Tongue (tissue), 2 donors: ENCODE measurements around the gene USP33. TPM values are rescaled to one million over a fixed set of nuclear protein-coding genes. Genes with fewer than 3 reads are reported as not detected.
"Not testable (repeated sequence)": the region's sequence is repeated elsewhere in the genome, so short reads cannot be mapped to it uniquely, and the experiment has no call there.

Source experiments
- DNase-seq: peaks from one replicate; pipeline ENCODE4 v3.0.0-alpha.2; 2015
- total RNA-seq: library from RNA; depleted of rRNA; stranded (reverse); fragments of >200 nt; gene quantifications from one replicate; pipeline ENCODE4 v1.2.3, GENCODE V29; 2014

Gene USP33
- total RNA-seq, 1 donor from 2014 or later = 95.5 TPM

DNA sequence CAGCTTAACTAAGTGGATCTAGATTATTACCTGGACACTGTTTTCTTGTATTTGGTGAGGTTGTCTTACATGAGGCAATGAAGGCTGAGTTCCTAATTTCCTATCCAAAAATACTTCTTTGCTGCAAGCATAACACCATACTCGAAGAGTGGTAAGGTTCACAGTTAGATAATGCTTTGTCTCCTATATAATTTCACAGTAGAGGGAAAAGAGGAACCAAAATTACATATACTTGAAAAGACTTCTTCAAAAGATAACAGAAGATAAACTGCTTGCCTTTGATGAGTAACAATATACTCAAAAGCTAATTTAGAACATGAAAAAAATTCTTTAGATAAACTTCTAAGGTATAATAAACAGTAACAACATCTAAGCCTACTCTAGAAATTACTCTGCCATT is 20.4 kb downstream of the USP33 start:
- no peak for DNase-seq

GRCh38 chr1:77732090-77732489 is 27.6 kb downstream of the USP33 start:
- no peak for DNase-seq

GRCh38 chr1:77725706-77726105 is 33.9 kb downstream of the USP33 start:
- DNase-seq = no peak

GRCh38 chr1:77718181-77718580 is 41.5 kb downstream of the USP33 start:
- no peak for DNase-seq

DNA sequence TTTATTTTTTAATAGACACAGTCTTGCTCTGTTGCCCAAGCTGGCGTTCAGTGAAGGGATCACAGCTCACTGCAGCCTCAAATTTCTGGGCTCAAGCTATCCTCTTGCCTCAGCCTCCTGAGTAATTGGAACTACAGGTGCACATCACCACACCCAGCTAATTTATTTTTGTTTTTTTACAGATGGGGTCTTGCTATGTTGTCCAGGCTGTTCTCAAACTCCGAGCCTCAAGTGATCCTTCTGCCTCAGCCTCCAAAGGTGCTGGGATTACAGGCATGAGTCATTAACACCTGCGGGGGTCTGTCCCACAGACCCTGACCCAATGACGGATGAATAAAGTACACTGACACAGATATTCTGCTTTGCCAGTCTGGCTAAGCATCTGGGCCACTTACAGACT is 43.6 kb downstream of the USP33 start:
- no peak for DNase-seq

- no peak for DNase-seq
Observed at GRCh38 chr1:77709727-77710126, 49.9 kb downstream of the USP33 start.

GRCh38 chr1:77706321-77706720 is 53.3 kb downstream of the USP33 start:
- no peak for DNase-seq

DNA sequence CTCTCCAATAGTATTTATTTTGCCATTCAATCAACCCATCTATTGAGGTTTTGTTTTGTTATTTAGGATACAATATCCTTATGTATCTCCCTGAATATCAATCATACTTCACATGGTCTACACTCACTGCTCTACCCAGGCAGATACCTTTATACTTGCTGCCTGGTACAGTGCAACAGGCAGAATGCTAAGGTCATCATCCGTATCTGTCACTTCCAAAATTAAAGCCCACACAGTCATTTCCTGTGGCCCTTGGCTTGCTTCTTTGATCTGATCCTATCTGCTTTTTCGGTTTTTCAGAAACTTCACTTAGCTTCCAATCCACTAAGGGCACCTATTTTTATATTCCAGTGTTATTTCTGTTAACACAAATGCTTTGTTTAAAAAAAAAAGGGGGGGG is 54.9 kb downstream of the USP33 start:
- no peak for DNase-seq

- not testable (repeated sequence) for DNase-seq
Observed at GRCh38 chr1:77699673-77700072, 60.0 kb downstream of the USP33 start.

DNA sequence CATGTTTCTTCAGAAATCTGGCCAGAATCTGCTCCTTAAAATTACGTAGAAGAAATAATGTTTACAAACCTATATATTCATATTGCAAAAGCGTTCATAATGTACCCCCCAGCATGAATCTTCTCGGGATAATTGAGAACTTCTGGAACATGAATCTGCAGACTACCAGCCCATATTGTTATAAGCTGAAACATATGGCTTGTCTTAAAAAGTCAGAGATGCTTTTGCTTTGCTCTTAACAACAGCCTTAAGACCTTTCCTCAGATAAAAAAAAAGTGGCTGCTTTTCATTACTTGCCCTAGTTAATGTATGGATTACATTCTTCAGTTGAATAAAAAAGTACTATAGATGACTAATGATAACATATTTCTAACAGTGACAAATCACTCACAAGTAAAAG is 62.2 kb downstream of the USP33 start:
- no peak for DNase-seq

DNA sequence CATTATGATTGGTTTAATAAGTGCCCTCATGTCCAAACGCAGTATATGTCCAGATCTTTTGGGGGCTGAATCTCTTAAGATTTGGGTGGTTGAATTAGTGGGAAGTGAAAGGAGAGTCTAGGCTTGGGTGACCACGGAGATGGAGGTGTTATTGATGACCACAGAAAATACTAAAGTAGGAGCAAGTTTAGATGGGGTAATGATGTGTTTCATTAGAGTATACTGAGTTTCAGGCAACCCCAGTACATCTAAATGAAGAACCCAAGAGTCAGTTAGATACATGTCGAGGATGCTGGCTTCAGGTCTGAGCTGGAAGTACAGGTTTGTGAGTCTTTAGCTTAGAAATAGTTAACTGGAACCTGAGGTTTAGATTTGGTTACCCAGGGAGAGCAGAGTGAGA is 70.7 kb downstream of the USP33 start:
- no peak for DNase-seq

DNA sequence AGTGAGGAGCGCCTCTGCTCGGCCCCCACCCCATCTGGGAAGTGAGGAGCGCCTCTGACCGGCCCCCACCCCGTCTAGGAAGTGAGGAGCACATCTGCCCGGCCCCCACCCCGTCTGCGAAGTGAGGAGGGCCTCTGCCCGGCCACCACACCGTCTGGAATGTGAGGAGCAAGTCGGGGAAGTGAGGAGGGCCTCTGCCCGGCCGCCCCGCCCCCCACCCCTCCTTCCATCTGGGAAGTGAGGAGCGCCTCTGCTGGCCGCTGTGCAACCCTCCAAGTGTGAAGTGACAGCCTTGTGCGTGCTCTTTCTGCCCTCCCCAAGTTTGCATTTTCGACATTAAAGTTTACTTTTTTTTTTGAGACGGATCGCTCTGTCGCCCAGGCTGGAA is 72.1 kb downstream of the USP33 start:
- peak; percentile 54 for DNase-seq

GRCh38 chr1:77686796-77687518 is 72.7 kb downstream of the USP33 start:
- no peak for DNase-seq

DNA sequence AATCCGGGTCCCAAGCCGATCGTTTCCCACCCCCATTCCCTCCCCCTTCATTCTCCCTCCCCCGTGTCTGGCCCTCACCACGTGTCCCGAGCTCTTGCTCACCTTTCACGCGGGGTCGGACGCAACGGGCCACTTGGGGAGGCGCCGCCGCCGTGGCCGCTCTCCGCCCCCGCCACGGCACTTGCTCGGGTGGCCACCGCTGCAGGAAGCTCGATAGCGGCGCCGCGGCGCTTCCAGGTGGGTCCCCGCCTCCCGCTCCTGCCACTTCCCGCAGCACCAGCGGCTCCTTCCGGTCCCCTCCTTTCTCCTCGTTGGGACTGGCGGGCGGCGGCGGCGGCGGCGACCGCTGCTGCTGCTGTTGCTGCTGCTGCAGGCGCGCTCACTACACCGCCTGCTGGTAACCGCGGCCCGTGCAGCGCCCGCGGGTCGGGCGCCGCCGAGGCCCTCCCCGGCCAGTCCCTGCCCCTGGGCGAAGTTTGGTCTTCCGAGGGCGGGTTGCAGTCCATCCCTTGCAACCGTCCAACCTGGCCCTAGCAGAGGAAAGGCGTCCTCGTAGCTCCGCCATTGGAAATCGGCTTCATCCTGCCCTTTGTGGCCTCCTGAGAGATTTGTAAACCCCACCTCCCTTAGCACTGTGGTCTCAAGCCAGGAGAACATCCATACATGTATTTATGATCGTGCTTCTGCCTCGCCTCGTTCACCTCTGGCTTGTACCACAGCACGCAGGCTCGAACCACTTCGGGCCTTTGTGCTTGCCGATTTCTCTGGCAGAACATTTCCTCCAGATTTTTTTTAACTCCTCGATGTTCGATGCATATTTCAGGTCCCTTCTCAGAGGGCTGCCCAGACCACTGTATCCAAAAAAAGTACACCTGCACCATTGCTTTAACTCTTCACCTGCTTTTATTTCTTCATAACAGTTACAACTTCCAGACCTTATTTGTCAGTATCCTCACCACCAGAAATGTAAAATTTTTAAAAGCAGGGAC is 76.2 kb downstream of the USP33 start:
- peak; percentile 96 for DNase-seq

DNA sequence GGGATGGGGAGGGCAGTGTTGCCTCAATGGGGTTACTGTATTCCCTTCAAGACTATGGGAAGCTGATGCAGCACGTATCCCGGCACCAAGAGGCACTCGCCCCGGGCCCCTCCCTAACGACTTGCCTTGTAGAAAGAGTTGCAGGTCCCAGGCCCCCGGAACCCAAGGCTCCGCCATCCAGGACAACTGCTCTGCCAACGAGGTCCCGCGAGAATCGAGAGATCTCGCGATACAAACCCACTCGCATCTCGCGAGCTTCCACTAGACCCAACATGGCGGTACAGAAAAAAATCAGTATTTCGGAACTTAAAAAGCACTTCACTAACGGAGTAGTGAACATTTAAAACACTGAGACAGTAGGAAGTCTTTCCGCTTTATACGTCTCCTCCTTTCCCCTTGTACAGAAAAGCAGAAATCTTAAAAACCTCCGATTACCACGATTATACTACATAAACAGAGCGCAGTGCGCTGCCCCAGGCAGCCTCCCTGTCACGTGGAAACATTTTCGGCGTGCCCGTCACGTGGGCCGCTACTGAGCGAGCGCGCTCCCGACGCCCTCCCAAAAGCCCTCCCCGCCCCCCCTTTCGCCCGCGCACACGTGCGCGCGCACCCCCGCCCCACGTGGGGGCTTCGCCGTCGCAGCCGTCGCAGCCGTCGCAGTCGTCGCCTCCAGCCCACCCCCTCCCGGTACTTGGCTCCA is 77.0 kb downstream of the USP33 start, which contains the start of gene ZZZ3:
ZZZ3 (minus strand) TSS at position 199 of the 700 bp plus-strand sequence. CDS start 49,304 bp downstream, outside the sequence.
- peak; percentile 98 for DNase-seq

DNA sequence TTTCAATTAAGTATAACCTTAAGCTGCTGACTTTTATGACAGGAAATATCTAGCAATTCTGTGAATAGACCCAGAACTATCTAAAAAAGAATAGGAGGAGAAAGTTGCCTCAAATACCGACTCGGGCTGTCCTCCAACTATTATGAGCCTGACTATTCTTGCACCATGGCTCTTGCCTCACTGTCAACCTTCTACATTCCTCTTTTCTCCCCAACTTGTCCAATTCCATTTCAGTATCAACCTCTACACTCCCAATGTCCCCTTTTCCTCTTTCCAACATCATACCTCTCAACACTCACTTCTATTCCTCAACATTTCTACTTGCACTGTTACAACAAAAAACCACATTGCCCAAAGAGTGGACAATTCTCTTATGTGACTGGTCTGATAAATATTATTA is 79.5 kb downstream of the USP33 start:
- DNase-seq = no peak

DNA sequence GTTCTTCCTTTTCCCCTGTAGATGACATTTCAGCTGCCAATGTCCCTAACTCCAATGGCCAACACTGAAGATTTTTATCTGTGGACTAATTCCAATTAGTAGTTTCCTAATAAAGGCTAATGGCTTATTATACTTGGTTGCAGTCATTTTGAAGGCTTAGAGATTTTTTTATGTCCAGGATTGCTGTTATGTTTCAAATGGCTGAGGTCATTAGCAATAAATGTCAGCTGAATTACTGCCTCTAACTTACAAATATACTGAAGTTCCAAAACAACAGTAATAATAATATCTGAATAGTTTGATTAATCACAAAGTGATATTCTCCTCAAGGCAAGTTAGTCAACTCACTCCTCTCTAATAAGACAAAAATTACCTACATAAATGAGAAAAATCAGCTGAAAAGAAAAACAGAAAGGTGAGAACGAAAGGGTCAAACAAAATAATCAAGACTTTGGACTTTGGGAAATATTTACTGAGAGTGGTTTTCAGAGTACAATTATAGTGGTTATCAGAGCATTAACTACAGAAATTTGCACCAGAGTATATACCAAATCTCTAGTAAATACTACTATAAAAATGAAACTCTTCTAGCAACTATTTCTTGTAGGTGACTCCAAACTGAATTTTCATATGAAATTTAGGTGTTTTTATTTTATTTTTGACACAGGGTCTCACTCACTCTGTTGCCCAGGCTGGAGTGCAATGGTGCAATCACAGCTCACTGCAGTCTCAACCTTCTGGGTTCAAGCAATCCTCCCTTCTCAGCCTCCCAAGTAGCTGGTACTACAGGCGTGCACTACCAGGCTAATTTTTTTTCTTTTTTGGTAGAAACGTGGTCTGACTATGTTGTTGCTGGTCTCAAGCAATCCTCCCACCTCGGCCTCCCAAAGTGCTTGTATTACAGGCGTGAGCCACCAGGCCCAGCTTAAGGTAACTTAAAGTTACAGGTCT is 80.7 kb downstream of the USP33 start:
- no peak for DNase-seq

GRCh38 chr1:77674807-77675206 is 84.8 kb downstream of the USP33 start:
- DNase-seq = not testable (repeated sequence)

DNA sequence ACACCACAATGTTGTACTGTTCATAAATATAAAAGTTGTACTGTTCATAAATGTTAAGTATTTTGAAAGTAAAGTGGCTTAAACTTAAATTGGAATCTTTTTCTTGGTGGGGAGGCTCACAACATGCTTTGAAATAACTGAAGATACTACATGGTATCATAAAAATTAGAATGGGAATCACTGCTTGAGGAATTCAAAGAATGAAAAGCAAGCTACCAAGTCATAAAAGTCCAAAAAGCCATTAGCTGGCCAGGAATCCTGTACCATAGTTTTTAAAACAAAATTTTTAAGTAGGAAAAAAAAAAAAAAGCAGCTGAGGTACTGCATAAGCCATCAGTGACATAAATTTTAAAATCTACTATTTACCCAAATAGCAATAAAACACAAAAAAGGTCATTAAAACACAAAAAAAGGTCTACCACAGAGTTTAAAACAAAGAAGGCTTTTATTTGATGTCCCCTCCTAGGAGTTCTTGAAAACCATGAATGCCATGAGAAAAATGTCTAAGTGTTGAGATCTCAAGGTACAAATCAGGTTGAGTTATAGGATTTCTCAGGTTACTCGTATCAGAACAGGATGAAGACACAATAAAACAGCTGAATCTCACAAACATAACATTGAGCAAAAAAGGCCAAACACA is 85.8 kb downstream of the USP33 start:
- no peak for DNase-seq

DNA sequence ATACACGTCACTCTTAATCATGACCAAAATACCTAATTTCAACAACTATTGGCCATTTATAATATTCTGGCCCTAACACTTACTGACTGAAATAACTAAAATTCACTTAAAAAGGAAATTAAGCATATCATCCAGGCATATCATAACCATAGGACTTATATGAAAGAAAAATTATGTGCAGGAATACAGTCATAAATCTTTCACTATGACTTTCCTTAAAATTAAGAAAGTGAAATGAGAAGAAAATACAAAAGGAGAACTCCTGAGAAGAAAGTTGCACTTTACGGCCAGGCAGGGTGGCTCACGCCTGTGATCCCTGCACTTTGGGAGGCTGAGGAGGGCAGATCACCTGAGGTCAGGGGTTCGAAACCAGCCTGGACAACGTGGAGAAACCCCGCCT is 86.6 kb downstream of the USP33 start:
- DNase-seq = no peak

DNA sequence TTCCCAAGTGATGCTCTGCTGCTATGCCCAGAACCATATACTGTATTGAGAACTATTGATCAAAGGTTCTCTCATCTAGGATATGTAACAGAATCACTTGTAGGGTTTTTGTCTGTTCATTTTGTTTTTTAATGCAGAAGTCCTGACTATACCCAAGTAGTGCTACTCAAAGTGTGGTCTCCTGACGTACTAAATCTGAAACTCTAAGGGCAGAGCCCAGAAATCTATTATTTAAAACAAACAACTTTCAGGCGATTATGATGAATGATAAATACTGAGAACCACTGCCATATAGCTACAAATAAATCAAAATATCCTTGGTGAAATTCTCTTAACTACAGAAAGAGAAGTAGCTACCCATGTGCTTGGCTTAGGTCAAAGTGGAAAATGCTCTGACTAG is 87.3 kb downstream of the USP33 start:
- DNase-seq = no peak
